Stimulated activated CD4-positive, alpha-beta T cell treated with anti-CD3 and anti-CD28 coated beads, Interleukin-15, amount 100 ng/mL, for 24 hours (primary cell): ENCODE measurements around the gene FECH.
A peak's percentile ranks its signal among the peaks of the same experiment; 100 is the strongest.

ENCODE experiments used
- DNase-seq: peaks from one replicate; pipeline ENCODE4 v3.0.0-alpha.2; 2020

Gene FECH

GRCh38 chr18:57579934-57580333 lies 6.6 kb downstream of the FECH start:
- DNase-seq, result no peak

- no peak for DNase-seq
These were observed 10.2 kb downstream of the FECH start for GRCh38 chr18:57576316-57576715.

GRCh38 chr18:57575542-57575941 lies 11.0 kb downstream of the FECH start:
- no peak for DNase-seq

GRCh38 chr18:57574866-57575265 lies 11.6 kb downstream of the FECH start:
- DNase-seq, result no peak

GRCh38 chr18:57570162-57570561 lies 16.3 kb downstream of the FECH start:
- DNase-seq, result no peak

GRCh38 chr18:57569133-57569532 lies 17.4 kb downstream of the FECH start:
- DNase-seq, result no peak

GRCh38 chr18:57561728-57562423 lies 24.6 kb downstream of the FECH start:
- DNase-seq, result peak; percentile 12

GRCh38 chr18:57561261-57561660 lies 25.2 kb downstream of the FECH start:
- DNase-seq, result no peak

- no peak for DNase-seq
These were observed 27.2 kb downstream of the FECH start for GRCh38 chr18:57559314-57559713.

GRCh38 chr18:57555134-57555533 lies 31.4 kb downstream of the FECH start:
- DNase-seq, result no peak

- no peak for DNase-seq
These were observed 36.0 kb downstream of the FECH start for GRCh38 chr18:57550510-57550909.

GRCh38 chr18:57547260-57547659 lies 39.2 kb downstream of the FECH start:
- no peak for DNase-seq

- DNase-seq, result no peak
These were observed 41.4 kb downstream of the FECH start for GRCh38 chr18:57544936-57545660.

- no peak for DNase-seq
These were observed 42.9 kb downstream of the FECH start for GRCh38 chr18:57543560-57543959.

- no peak for DNase-seq
These were observed 43.6 kb downstream of the FECH start for GRCh38 chr18:57542812-57543427.

- DNase-seq, result no peak
These were observed 44.4 kb downstream of the FECH start for GRCh38 chr18:57542126-57542525.

GRCh38 chr18:57539702-57540101 lies 46.8 kb downstream of the FECH start:
- DNase-seq, result no peak

GRCh38 chr18:57538614-57539013 lies 47.9 kb downstream of the FECH start:
- DNase-seq, result no peak

- no peak for DNase-seq
These were observed 52.0 kb downstream of the FECH start for GRCh38 chr18:57534511-57534909.

GRCh38 chr18:57533868-57534510 lies 52.5 kb downstream of the FECH start:
- DNase-seq, result no peak

- DNase-seq, result no peak
These were observed 53.3 kb downstream of the FECH start for GRCh38 chr18:57533006-57533867.

GRCh38 chr18:57529151-57529550 lies 57.4 kb downstream of the FECH start:
- no peak for DNase-seq
